T-helper 1 cell (primary cell): Measurements from ENCODE around the gene CRYBG1.
"Not testable (repeated sequence)": the region's sequence is repeated elsewhere in the genome, so short reads cannot be mapped to it uniquely, and the experiment has no call there.

Experiments
- DNase-seq, 5 donors: peaks; one replicate each; pipeline ENCODE4 v3.0.0-alpha.2; 2012 to 2020

The CRYBG1 gene

DNA sequence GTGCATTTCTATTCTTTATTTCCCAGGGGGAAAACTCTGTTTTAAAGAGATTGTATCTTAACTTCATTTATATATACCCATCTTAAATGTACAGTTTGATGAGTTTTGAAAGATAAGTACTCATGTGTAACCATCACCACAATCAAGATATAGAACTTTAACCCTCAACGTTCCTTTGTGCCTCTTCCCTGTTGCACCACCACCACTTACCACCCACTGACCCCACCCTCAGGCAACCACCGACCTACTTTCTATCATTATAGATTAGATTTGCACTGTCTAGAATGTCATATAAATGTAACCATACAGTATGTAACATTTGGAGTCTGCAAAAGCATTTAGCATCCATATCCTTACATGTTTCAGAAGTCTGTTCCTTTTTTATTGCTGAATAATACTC is 147.8 kb downstream of the CRYBG1 start:
- DNase-seq: no peak

DNA sequence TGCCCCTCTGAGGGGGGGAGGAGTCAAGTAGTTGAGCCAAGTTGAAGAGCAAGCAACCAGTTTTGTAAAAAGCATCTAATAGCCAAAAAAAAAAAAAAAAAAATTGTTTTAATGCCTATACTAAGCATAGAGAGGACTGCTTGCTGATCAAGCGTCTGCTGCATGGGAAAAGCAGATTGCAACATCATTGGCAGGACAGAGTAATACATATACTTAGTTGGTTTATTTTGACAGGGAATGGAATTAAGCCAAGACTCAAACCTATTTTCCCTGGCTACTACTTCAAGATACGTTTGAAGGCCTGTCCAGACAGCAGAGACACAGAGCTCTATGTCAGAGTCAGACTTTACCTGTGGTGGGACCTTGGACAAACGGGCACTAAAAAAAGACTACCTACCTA is 148.3 kb downstream of the CRYBG1 start:
- no peak for DNase-seq

DNA sequence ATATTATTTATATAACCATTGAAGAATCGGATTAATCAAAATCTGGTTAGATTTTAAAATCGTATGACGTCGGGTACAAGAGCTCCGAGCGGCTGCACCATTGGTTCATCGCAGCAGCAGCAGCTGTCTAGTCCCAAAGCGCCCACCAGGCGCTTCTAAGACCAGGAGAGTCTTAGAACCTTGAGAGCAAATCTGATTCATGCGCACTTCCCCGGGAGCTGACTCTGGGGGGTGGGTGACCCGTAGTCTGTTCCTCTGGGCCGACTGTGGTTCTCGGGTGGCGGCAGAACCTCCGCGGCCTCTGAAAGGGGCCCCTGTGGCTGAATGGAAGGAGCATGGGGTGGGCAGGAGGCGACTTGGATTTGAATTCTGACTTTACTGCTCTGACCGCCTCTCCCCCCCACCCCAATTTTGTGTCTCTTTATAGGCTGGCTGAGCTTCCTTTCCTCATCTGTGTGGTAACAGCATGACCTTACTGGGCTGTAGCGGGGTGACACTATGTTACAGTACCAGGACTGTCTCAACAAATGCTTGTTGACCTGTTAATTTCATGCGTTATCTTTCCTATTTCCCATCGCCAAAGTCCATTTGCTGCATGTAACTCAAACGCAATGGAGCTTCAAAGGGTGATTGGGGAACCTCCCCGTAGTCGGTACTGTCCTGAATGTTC is 149.0 kb downstream of the CRYBG1 start:
- DNase-seq: no peak

DNA sequence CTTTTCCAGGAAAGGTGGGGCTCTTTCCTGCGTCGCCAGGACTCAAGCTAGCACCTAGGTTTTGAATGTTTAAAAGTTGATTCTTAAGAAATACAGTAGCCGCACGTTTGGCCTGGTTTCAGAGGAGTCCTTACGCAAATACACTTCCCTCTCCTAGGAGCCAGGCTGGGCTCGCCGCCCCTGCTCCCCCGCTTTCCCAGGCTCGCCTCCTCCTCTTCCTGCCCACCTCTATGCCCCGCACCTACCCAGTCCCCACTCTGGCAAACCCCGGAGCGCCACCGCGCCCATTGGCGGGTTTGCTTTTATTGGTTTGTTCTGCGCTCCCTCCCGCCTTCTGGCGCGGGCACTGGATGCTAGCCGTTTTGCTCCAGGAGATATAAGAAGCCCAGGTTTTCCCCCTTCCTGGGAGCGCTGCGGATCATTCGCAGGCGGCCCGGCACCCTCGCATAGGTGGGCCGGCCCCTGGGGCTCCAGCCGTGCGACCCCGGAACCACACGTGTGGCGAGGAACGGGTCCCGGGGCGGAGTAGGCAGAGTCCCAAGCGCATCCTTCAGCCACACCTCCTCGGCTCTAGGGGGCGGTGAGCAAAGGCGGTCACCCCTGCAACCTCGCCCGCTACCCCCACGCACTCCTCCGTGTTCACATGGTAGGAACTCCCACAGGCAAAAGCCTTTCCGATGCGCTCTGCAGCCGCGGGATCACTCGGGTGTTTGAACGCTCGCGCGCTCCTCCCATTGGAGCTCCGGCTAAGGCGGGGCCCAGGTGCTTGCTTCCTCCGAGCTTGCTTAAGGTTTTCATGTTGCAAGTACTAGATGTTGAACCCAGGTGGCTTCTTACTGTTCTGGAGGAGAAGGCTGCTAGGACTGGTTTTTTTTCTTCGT is 149.8 kb downstream of the CRYBG1 start:
- peak; percentile 50 to 83 (median 62) for DNase-seq

DNA sequence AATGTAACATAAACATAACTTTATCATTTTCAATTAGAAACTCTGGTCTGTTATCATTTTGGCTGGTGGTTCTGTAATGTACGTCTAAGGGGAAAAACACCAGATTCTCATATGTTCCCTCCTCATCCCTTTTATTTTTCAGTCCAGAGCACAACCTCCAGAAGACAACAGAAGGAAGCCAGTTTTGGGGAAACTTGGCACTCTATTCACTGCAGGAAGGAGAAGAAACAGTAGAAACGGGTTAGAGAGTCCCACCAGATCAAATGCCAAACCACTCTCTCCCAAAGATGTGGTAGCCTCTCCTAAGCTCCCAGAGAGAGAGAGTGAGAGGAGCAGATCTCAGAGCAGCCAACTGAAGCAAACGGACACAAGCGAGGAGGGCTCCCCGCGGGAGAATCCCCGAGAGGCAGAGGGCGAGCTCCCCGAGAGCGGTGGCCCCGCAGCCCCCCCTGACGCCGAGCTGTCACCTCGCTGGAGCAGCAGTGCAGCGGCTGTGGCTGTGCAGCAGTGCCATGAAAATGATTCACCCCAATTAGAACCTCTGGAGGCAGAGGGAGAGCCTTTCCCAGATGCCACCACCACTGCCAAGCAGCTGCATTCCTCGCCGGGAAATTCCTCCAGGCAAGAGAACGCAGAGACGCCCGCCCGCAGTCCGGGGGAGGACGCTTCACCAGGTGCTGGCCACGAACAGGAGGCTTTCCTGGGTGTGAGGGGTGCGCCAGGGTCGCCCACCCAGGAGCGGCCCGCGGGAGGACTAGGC is 151.0 kb downstream of the CRYBG1 start:
- DNase-seq: peak in 3 of 5 donors; percentile 25 to 36 (median 25)

DNA sequence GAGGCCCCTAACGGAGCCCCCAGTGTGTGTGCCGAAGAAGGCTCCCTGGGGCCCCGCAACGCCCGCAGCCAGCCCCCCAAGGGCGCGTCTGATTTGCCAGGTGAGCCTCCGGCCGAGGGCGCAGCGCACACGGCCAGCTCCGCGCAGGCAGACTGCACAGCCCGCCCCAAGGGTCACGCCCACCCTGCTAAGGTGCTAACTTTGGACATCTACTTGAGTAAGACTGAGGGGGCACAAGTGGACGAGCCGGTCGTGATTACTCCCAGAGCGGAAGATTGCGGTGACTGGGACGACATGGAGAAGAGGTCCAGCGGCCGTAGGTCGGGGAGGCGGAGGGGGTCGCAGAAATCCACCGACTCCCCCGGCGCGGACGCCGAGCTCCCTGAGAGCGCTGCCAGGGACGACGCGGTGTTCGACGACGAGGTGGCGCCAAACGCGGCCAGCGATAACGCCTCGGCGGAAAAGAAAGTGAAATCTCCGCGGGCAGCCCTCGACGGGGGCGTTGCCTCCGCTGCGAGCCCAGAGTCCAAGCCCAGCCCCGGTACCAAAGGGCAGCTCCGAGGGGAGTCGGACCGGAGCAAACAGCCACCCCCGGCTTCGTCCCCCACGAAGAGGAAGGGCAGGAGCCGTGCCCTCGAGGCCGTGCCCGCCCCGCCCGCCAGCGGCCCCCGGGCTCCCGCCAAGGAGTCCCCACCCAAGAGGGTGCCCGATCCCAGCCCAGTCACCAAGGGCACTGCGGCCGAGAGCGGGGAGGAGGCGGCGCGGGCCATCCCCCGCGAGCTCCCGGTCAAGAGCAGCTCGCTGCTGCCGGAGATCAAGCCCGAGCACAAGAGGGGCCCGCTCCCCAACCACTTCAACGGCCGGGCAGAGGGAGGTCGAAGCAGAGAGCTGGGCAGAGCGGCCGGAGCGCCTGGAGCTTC is 151.8 kb downstream of the CRYBG1 start:
- peak; percentile 62 to 84 (median 76) for DNase-seq

DNA sequence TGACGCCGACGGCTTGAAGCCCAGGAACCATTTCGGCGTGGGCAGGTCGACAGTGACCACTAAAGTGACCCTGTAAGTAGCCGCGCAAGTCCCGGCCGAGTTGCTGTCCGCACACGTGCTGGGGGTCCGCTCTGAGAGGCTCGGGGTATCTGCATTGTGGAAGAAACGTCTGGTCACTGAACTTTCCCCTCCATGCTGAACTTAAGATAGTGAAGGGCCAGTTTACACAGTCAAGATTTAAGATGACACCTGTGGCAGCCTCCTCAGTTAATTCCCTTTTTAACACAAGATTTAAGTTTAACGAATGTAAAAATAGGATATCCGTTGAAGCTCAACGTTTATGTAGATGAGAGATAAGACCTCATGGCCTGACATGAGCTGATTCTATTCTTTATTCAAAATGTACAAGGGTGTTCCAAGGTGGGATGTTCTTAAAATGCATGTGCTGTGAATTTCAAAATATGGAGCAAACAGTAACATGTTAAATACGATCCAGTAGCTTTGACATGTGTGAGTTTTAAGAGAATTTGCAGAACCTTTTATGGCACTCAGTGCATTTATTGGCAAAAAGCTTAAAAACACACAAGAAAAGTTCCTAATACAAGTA is 152.6 kb downstream of the CRYBG1 start:
- no peak for DNase-seq

DNA sequence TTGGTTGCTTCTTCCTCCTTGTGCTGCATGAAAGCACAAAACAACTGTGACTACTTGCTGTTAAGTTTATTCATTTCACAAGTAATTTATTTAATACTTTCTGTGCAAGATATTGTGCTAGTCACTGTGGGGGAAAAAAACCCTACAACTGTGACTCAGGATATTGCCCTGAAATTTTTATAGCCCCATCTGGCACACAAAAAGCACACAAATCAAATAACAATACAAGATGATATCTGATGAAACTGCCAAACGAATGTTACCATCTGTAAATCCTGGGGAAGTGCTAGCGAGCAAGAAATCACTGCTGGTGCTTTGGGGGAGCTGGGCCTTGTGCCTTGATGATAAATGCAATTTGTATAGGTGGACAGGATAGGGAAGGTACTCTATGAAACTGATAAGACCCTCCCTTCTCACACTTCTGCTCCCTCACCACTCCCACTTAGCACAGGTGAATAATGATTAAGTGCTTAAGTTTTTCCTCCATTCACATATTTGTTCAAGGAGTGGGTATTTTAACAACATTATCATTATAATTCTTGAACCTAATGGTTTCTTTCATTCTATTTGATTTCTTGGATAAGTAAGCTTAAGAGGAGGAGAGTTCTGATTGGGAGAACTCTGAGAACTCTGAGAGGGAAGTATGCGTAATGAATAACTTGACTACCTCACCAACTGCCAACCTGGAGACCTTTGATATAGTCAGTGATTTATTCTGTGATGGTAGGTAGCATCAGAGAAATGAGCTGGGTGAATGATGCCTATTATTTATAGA is 153.5 kb downstream of the CRYBG1 start:
- peak in 1 of 5 donors; percentile 49 for DNase-seq

DNA sequence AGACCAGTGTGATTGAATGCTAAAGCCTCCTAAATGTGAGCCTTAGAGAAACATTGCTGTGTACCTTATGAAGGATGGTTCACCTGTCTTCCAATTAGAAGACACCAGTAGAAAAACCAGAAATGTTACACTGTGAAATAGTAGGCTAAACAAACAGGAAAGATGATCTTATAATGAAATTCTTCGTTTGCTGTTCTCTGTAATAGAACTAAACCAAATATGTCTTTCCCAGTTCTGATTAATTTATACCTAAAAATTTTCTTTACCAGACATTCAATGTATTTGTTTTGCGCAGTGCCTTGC is 154.0 kb downstream of the CRYBG1 start:
- no peak for DNase-seq

DNA sequence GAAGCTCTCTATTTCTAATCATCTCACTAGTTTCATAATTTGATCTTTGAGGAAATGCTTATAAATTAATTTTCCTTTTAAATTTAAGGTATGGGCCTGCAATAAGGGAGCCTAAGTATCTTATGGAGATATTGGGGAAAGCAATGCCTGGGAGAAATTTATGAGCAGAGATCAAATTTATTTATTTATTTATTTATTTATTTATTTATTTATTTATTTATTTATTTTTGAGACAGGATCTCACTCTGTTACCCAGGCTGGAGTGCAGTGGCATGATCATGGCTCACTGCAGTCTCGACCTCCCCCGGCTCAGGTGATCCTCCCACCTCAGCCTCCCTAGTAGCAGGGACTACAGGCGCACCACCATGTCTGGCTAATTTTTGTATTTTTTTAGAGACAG is 155.1 kb downstream of the CRYBG1 start:
- DNase-seq: not testable (repeated sequence)

DNA sequence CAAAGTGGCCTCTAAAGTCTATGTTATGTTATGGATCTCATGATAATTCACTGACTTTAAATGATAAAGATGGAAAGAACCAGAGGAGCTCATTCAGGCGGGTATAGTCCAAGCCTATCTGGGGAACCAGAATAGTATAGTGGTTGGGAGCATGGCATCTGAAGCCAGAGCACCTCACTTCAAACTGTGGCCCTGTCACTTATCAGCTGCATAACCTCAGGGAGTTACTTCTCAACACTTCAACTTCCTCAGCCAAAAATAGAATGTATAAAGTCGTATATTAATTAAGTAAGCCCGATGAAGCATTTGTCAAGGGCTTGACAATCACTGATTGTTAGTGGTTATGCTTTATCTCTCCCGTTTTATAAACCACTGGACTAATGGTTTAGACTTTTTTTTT is 156.1 kb downstream of the CRYBG1 start:
- DNase-seq: no peak

DNA sequence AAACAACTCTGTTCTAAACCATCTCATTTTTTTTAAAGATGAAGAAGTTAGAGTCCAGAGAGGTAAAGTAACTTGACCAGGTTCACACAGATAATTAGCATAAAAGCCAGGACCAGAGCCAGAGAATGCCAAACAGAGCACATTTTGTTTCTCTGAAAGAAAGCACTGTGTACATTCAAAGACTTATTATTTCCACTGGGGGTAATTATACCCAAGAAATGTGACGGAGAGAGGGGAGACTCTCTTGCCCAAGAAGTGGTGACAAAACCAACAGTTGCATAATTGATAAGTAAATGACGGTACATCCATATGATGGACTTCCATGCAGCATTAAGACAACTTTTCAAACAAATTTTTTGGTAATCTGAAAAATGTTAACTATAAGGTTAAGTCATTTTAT is 157.2 kb downstream of the CRYBG1 start:
- no peak for DNase-seq

DNA sequence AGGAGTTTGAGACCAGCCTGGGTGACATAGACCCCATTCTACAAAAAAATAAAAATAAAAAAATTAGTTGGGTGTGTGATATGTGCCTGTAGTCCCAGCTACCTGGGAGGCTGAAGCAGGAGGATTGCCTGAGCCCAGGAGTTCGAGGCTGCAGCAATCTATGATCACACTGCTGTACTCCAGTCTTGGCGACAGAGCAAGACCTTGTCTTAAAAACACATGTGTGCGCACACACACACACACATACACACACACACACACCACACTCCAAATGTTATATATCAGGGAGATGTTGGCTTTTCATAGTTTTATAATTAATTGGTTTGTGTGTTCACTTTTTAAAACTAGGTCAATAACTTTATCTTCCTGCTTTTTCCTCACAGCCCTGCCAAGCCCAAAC is 158.2 kb downstream of the CRYBG1 start:
- no peak for DNase-seq

DNA sequence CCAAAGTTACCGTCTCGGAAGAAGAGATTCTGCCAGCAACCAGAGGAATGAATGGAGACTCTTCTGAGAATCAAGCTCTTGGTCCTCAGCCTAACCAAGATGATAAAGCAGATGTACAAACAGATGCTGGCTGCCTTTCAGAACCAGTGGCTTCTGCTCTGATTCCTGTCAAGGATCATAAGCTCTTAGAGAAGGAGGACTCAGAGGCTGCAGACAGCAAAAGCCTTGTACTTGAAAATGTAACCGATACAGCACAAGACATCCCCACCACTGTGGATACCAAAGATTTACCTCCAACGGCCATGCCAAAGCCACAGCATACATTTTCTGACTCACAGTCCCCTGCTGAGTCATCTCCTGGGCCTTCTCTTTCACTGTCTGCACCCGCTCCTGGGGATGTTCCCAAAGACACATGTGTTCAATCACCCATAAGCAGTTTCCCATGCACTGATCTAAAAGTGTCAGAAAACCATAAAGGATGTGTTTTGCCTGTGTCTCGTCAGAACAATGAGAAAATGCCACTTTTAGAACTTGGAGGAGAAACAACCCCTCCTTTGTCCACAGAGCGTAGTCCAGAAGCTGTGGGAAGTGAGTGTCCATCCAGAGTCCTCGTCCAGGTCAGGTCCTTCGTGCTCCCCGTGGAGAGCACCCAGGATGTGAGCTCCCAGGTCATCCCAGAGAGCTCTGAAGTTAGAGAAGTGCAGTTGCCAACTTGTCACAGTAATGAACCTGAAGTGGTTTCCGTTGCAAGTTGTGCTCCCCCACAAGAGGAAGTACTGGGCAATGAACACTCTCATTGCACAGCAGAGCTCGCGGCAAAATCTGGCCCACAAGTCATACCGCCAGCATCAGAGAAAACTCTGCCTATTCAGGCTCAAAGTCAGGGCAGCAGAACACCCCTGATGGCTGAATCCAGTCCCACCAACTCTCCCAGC is 159.2 kb downstream of the CRYBG1 start:
- DNase-seq: peak; percentile 31 to 94 (median 63)

DNA sequence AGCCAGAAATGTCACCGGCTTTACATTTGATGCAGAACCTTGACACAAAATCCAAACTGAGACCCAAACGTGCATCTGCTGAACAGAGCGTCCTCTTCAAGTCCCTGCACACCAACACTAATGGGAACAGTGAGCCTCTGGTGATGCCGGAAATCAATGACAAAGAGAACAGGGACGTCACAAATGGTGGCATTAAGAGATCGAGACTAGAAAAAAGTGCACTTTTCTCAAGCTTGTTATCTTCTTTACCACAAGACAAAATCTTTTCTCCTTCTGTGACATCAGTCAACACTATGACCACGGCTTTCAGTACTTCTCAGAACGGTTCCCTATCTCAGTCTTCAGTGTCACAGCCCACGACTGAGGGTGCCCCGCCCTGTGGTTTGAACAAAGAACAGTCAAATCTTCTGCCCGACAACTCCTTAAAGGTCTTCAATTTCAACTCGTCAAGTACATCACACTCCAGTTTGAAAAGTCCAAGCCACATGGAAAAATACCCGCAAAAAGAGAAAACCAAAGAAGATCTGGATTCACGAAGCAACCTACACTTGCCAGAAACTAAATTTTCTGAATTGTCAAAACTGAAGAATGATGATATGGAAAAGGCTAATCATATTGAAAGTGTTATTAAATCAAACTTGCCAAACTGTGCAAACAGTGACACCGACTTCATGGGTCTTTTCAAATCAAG is 160.3 kb downstream of the CRYBG1 start:
- peak; percentile 59 to 97 (median 76) for DNase-seq

DNA sequence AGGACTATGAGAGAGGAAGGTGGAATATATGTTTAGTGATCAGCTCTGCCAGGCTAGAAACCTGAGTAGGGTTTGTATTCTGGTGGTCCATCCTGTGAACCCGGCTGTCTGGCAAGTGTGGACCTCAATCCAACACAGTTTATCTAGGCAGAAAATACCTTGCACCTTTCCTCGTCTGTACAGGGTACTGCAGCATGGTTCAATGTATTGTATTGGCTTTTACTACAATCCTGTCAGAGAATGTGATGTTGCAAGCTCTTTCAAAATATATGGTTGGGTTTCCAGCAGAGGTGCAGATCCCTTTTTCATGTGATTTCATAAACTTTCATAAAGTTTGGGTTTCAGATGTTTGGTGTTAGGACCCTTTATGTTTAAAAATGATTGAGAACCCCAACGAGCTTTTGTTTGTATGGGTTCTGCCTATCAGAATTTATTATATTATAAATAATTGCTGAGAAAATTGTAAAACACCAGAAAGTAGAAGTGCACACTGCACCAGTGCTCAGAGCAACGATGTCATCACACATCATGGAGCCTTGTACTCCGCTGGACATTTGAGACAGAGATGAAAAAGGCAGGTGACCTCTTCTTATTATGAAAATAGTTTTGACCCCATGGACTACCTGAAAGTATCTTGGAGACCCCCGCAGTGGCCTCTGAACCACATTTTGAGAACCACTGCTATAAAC is 162.2 kb downstream of the CRYBG1 start:
- no peak for DNase-seq

DNA sequence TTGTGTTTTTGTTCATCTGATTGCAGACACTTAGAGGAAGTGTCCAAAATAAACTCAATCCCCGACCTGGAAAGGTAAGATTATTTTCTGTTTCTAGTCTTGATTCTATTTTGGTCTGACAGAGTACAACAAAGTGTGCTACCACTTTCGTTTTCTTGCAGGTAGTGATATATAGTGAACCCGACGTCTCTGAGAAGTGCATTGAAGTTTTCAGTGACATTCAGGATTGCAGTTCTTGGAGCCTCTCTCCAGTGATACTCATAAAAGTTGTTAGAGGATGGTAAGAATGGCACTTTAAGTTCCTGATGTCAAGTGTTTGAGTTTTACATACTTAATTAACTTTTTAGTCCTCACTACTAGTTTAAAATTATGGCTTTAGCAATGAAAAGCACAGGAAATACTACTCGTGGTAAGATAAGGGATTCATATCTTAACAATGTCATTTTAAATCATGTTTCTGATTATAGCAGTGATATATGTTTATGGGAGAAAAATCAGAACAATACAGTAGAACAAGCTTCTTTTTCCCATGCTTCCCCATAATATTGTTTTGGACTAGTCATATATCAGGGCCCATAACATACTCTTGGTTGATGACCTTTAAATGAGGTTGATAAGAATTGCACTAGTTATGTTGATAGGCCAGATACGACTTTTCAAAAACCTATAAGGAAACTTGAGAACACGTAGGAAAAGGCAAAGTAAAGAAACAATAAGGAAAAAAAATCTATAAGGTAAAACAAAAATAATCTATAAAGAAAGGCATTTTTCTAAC is 164.8 kb downstream of the CRYBG1 start:
- peak in 1 of 5 donors; percentile 56 for DNase-seq

DNA sequence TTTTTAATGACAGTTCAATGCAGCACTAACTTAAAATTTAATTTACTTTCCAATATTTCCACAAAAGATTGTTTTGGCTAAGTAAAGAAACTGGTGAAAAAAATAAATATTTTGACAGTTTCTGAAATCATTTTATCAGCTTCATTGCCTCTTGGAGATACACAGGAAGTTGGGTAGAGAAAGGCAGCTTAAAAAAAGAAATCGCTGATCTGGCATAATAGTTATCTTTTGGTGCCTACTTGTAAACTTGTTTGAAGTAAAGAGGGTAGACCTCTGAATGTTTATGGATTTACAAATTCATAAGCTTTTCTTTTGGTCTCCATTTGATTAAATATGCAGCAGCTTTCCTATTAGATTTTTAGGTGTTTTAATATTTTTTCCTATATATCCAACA is 165.4 kb downstream of the CRYBG1 start:
- no peak for DNase-seq
